ENCODE data around the gene ALX3. TPM values are rescaled to one million over a fixed set of nuclear protein-coding genes. Genes with fewer than 3 reads are reported as not detected.

ALX3 gene
- total and polyA plus RNA-seq, 10 donors: 0.10 to 0.12 TPM; not detected in 8

GRCh38 chr1:110111081-110111480 lies 40.6 kb upstream of the ALX3 start:
- DNase-seq: no peak
- H3K4me3 ChIP-seq: no peak overlapping the region
- peaks cover 0 to 32% (median 0%) of the 10 kb centered on the region in 7 donors for H3K27me3 ChIP-seq (replicated peaks in 1 of 7)
- WGBS, 5 donors: 85 to 94% (median 88%) methylated on average over 4 of the region's 4 CpGs
- H3K27ac ChIP-seq: no peak overlapping the region
- H3K4me1 ChIP-seq: peaks cover 0 to 2% (median 0%) of the 10 kb centered on the region in 6 donors
- no peaks in the 10 kb centered on the region for H3K9me3 ChIP-seq
- TF ChIP-seq POLR2A (IDR thresholded peaks at IDR 0.05): no peak
- TF ChIP-seq, protein P1, sequence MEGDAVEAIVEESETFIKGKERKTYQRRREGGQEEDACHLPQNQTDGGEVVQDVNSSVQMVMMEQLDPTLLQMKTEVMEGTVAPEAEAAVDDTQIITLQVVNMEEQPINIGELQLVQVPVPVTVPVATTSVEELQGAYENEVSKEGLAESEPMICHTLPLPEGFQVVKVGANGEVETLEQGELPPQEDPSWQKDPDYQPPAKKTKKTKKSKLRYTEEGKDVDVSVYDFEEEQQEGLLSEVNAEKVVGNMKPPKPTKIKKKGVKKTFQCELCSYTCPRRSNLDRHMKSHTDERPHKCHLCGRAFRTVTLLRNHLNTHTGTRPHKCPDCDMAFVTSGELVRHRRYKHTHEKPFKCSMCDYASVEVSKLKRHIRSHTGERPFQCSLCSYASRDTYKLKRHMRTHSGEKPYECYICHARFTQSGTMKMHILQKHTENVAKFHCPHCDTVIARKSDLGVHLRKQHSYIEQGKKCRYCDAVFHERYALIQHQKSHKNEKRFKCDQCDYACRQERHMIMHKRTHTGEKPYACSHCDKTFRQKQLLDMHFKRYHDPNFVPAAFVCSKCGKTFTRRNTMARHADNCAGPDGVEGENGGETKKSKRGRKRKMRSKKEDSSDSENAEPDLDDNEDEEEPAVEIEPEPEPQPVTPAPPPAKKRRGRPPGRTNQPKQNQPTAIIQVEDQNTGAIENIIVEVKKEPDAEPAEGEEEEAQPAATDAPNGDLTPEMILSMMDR (IDR thresholded peaks at IDR 0.05 in 8 of 11, conservative IDR thresholded peaks at IDR 0.05 in 3 of 11): no peak
- no peak for TF ChIP-seq POLR2AphosphoS5 (IDR thresholded peaks at IDR 0.05)
- no peaks in the 10 kb centered on the region for H3K36me3 ChIP-seq
- intact Hi-C loops (cut with DNase I; ENCODE audit: low total_unique reads): no loop called here

DNA sequence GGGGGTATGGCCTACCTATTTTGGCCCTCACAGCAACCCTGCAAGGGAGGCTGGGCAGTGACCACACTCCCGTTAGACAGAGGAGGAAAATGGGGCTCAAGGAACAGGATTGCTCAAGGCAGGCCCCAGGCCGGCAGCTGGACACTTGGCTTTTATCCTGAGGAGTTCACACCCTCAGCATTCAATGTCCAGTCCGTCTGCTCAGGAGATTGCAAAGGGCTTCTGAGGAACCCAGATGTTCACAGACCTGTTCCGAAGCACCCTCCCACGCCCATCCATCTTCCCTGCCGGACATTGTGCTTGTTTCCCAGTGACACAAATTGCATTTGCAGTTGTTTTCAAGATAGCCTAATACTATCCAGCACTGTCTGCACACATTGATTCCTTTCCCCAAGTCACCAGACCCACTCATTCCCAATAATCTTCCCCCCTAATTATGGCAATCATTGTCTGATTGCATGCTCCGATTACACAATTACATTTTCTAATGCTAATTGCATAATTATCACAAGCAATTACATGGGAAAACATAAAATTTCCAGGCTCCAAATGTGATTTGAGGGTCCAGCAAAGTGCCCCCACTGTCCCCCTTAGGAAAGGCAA lies 37.5 kb upstream of the ALX3 start:
- DNase-seq: no peak
- no peak for TF ChIP-seq POLR2AphosphoS5 (IDR thresholded peaks at IDR 0.05)
- no peak for TF ChIP-seq POLR2A (IDR thresholded peaks at IDR 0.05)
- TF ChIP-seq, protein P1 (IDR thresholded peaks at IDR 0.05 in 8 of 11, conservative IDR thresholded peaks at IDR 0.05 in 3 of 11): no peak
- Histone ChIP-seq H3K9me3 (no peaks in the 10 kb centered on the region), H3K4me1 (peaks cover 0 to 10% (median 0%) of the 10 kb centered on the region in 6 donors), H3K36me3 (no peaks in the 10 kb centered on the region), H3K4me3 (no peak overlapping the region), H3K27me3 (replicated peaks in 1 of 7) (peaks cover 0 to 21% (median 0%) of the 10 kb centered on the region in 7 donors), H3K27ac (no peak overlapping the region)
- intact Hi-C loops (cut with DNase I; ENCODE audit: low total_unique reads): loop anchor here (5.0 kb wide), 1 partner anchor 56 kb away; no protein-coding TSS in a partner anchor
- WGBS, 5 donors: 66 to 81% (median 78%) methylated on average over 6 to 7 of the region's 7 CpGs

DNA sequence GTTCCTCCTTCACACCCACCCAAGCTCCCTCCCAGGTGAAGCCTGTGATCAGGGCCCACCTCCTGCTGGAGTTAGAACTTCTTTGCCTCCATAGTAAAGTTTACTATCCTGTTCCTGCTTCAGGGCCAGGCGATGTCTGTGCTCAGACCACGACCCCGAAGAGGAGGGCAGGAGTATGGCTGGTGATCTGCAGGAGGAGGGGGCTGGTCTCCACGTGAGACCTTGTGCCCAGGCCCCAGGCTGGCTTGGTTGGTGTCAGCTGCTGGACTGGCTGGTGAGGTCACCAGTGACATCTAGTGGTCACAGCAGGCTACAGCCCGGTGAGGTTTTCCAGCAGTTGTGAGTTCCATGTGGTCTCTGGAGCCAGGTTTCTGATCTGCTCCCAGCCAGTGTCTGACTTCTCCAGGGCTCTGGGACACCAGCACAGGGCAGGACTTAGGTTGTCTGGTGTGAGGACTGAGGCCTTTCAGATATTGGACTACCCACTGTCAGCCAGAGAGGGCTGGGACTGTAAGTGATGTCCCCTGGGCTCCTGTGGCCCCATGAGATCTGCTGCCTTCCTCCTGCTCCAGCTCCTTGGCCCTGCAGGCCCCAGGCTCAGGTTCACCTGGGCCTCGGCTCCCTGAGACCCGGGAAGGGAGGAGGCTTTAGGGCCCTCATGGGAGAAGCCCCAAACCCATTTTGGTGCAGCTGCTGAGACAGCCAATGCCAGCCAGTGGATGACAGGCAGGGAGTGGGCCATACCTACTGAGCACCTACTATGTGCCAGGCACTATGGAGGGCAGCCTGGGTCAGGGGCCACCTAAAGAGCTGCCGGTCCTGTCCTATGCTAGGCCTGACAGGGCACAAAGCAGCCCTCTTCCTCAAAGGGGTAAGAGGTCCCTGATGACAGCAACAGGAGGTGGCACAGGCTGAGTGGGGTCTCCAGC lies 35.8 kb upstream of the ALX3 start:
- WGBS, 5 donors: 5 to 29% (median 22%) methylated on average over 5 to 8 of the region's 8 CpGs
- H3K27ac ChIP-seq: no peak overlapping the region
- peak; percentile 86 for DNase-seq

More for the DNA sequence above, 35.8 kb upstream of the ALX3 start:
- Histone ChIP-seq H3K9me3 (no peaks in the 10 kb centered on the region), H3K4me3 (no peak overlapping the region), H3K4me1 (peaks cover 0 to 27% (median 11%) of the 10 kb centered on the region in 6 donors), H3K27me3 (replicated peaks in 1 of 7) (peaks cover 0 to 10% (median 0%) of the 10 kb centered on the region in 7 donors), H3K36me3 (no peaks in the 10 kb centered on the region)
- intact Hi-C loops (cut with DNase I; ENCODE audit: low total_unique reads): loop anchor here (5.0 kb wide), 1 partner anchor 54 kb away; no protein-coding TSS in a partner anchor
- TF ChIP-seq, protein P1 (IDR thresholded peaks at IDR 0.05 in 8 of 11, conservative IDR thresholded peaks at IDR 0.05 in 3 of 11): peak; percentile 68 to 94 (median 85)
- no peak for TF ChIP-seq POLR2A (IDR thresholded peaks at IDR 0.05)
- TF ChIP-seq POLR2AphosphoS5 (IDR thresholded peaks at IDR 0.05): no peak

All from spleen (tissue), 11 donors.